Measurements from ENCODE around the gene TRERF1. TPM values are rescaled to one million over a fixed set of nuclear protein-coding genes. Genes with fewer than 3 reads are reported as not detected.
A peak's percentile ranks its signal among the peaks of the same experiment; 100 is the strongest.
"Not testable (repeated sequence)": the region's sequence is repeated elsewhere in the genome, so short reads cannot be mapped to it uniquely, and the experiment has no call there.

TRERF1 gene
- total and polyA plus RNA-seq, 2 of the 8 experiments (the other 6 are each of a cell fraction or from before 2014, with no cell fraction given), result 10.8 to 21.5 TPM

DNA sequence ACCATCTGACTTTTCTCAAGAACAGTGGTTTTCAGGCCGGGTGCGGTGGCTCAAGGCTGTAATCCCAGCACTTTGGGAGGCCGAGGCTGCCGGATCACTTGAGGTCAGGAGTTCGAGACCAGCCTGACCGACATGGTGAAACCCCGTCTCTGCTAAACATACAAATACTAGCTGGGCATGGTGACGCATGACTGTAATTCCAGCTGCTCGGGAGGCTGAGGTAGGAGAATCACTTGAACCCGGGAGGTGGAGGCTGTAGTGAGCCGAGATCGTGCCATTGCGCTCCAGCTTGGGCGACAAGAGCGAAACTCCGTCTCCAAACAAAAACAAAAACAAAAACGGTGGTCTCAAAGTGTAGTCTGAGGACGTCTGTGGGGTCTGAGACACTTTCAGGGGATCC, 235.2 kb downstream of the TRERF1 start:
- not testable (repeated sequence) for DNase-seq (ENCODE audit: low read depth in 1 of 2, low spot score in 2 of 2); H2AFZ ChIP-seq (ENCODE audit: low read length); H3K14ac ChIP-seq (ENCODE audit: insufficient read length); H2BK120ac ChIP-seq (replicated peaks; ENCODE audit: low read depth, low read length); H3K27me3 ChIP-seq (replicated peaks in 1 of 4; ENCODE audit: control insufficient read depth in 3 of 4, extremely low read depth in 1 of 4, insufficient read depth in 3 of 4, low read length in 3 of 4); H4K8ac ChIP-seq (ENCODE audit: extremely low read depth, insufficient read depth, low read length); H4K5ac ChIP-seq (ENCODE audit: insufficient read length, low read depth, low read length); H2BK5ac ChIP-seq (ENCODE audit: low read depth, low read length); H3K79me1 ChIP-seq (ENCODE audit: low read depth, low read length); H3K79me2 ChIP-seq (ENCODE audit: control insufficient read depth in 1 of 2, insufficient read depth in 2 of 2, low read length in 2 of 2); H3K4me1 ChIP-seq (replicated peaks in 1 of 4; ENCODE audit: control insufficient read depth in 3 of 4, insufficient read depth in 4 of 4, low read length in 3 of 4); H3K9ac ChIP-seq (replicated peaks in 1 of 4; ENCODE audit: extremely low read depth in 1 of 4, low read depth in 3 of 4, low read length in 3 of 4); H3K9me3 ChIP-seq (ENCODE audit: insufficient read depth in 2 of 2, low read depth in 1 of 2, low read length in 1 of 2); H3K27ac ChIP-seq (ENCODE audit: low read depth, low read length); H2BK20ac ChIP-seq (ENCODE audit: low read length); H3K4ac ChIP-seq (replicated peaks; ENCODE audit: insufficient read length, low read depth, low read length); H3K23me2 ChIP-seq (ENCODE audit: low read depth, low read length); H2AK5ac ChIP-seq (ENCODE audit: low read depth, low read length); H2BK15ac ChIP-seq (ENCODE audit: low read length); H4K20me1 ChIP-seq (replicated peaks in 1 of 2; ENCODE audit: control insufficient read depth in 1 of 2, insufficient read depth in 2 of 2, low read length in 2 of 2); H4K91ac ChIP-seq (replicated peaks; ENCODE audit: insufficient read length, low read length); FAIRE-seq; H3K18ac ChIP-seq (ENCODE audit: extremely low read depth, low read length); H2BK12ac ChIP-seq (ENCODE audit: low read depth, low read length); H3K23ac ChIP-seq (ENCODE audit: insufficient read length); H3K56ac ChIP-seq (replicated peaks; ENCODE audit: insufficient read length, low read depth, low read length)
- ChIA-PET POLR2A (ENCODE audit: partially characterized antibody) (interaction anchor here (1.0 to 1.8 kb wide), 4 partner anchors 26 to 295 kb away, joined by 3 to 5 read pairs (median 4); partner anchors contain the start of genes BYSL and MED20), CTCF (ENCODE audit: partially characterized antibody) (interaction anchor here (0.6 to 7.5 kb wide), 12 partner anchors 11 to 331 kb away, joined by 3 to 52 read pairs (median 6); partner anchors contain the start of gene GUCA1B)
- Histone ChIP-seq H3K4me3 (ENCODE audit: extremely low read depth in 1 of 4, insufficient read depth in 2 of 4, low read depth in 3 of 4, low read length in 4 of 4) (peak overlapping the region; percentile 93 to 97 (median 94); a peak in 5 of 8 replicates), H3K36me3 (ENCODE audit: control insufficient read depth in 2 of 4, insufficient read depth in 4 of 4, low read length in 3 of 4) (peaks cover 5 to 16% (median 10%) of the 10 kb centered on the region in 4 experiments; a peak in 5 of 8 replicates), H3K4me2 (ENCODE audit: insufficient read depth in 1 of 2, low read depth in 2 of 2, low read length in 2 of 2) (peak overlapping the region; percentile 69 to 70)
- WGBS, 2 experiments (ENCODE audit: extremely low coverage in 1 of 2, insufficient coverage in 1 of 2, insufficient read length in 1 of 2, insufficient replicate concordance in 2 of 2, low coverage in 1 of 2, low lambda C conversion rate in 2 of 2, missing lambda C conversion rate in 1 of 2), result 90% methylated on average over 18 of the region's 18 CpGs; no CpG with 5 or more reads in 1 of the 2 experiments

All from H1 (cell line).